Cardiac fibroblast (primary cell): ENCODE data around the gene NOP14.
A peak's percentile ranks its signal among the peaks of the same experiment; 100 is the strongest.

ENCODE experiments used
- DNase-seq, 2 donors: peaks; one replicate each; pipeline versions ENCODE4 v3.0.0 to v3.0.0-alpha.2; 2010; ENCODE audit warnings: low read depth in 2 of 2
- H3K4me3 ChIP-seq, 2 donors: replicated peaks in 1 of 2; 1 replicate in 1 of 2; 2 replicates in 1 of 2; pipeline ENCODE4 v1.5.1; 2011; ENCODE audit warnings: low read depth in 2 of 2, low read length in 2 of 2, mild to moderate bottlenecking in 2 of 2, moderate library complexity in 1 of 2
- TF ChIP-seq, protein P1 (sequence below): IDR thresholded peaks from one replicate; pipeline ENCODE4 v1.5.1; 2011; ENCODE audit warnings: low read depth, mild to moderate bottlenecking, low read length, inconsistent platforms

The NOP14 gene

DNA sequence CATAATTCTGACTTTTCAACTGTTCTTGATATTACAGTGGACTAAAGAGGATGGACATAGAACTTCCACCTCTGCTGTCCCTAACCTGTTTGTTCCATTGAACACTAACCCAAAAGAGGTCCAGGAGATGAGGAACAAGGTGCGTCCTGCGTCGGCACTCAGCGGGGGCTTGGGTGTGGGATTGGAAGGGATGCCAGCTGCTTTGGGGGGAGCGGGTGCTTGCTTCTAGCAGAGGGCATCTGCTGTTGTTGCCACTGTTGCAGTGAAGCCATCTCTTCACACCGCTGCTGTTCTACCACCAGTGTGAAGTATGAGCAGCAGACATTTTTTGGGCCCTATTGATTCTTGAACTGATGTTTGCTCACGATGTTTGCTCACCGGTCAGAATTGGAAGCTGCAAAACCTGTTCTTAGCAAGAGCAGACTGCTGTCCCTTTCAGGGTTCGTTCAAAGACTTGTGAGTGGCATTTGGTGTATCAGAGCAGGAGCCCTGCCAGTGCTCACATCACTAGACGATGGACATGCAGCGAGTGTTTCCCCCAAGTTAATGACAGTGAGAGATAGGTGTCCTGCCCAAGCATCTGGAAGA is 55.4 kb downstream of the NOP14 start:
- H3K4me3 ChIP-seq: no peak overlapping the region
- DNase-seq: no peak
- TF ChIP-seq, protein P1, sequence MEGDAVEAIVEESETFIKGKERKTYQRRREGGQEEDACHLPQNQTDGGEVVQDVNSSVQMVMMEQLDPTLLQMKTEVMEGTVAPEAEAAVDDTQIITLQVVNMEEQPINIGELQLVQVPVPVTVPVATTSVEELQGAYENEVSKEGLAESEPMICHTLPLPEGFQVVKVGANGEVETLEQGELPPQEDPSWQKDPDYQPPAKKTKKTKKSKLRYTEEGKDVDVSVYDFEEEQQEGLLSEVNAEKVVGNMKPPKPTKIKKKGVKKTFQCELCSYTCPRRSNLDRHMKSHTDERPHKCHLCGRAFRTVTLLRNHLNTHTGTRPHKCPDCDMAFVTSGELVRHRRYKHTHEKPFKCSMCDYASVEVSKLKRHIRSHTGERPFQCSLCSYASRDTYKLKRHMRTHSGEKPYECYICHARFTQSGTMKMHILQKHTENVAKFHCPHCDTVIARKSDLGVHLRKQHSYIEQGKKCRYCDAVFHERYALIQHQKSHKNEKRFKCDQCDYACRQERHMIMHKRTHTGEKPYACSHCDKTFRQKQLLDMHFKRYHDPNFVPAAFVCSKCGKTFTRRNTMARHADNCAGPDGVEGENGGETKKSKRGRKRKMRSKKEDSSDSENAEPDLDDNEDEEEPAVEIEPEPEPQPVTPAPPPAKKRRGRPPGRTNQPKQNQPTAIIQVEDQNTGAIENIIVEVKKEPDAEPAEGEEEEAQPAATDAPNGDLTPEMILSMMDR: no peak

DNA sequence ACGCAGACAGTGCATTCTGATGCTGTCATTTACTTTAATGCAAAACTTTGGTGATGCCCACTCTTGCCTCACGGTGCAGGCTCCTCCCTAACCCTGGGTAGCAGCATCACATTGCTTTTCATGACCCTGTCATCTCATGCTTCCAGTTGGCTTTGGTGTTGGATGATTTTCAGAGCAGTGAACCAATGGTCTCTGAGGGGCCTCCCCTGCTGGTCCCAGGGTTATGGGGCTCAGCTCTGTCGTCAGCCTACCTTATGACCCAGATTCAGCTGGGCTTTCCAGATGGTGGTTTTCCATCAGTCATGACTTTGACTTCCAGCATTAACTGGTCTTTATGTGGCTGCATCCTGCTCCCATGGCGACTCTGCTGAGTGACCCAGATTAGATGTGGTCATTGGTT is 56.0 kb downstream of the NOP14 start:
- no peak for DNase-seq
- TF ChIP-seq, protein P1: no peak
- no peak overlapping the region for H3K4me3 ChIP-seq

DNA sequence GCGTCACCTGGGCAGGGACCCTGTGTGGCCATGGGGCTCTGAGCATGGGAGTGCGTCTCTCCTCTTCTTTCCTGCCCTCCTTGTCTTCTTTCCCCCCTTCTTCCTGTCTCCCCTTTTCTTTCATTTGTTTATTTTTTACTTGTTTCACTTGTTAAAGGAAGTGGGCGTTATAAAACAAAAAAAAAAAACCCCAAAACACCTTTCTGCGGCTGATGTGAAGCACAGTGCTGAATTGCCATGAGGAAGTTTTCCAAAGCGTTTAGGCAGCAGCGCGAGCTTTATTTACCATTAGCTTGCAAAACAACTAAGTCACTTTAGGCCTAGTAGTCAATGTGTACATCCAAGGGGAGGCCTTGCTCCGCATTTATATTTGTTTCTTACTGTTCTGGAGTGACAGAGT is 57.0 kb downstream of the NOP14 start:
- no peak overlapping the region for H3K4me3 ChIP-seq
- TF ChIP-seq, protein P1: no peak
- DNase-seq: no peak

DNA sequence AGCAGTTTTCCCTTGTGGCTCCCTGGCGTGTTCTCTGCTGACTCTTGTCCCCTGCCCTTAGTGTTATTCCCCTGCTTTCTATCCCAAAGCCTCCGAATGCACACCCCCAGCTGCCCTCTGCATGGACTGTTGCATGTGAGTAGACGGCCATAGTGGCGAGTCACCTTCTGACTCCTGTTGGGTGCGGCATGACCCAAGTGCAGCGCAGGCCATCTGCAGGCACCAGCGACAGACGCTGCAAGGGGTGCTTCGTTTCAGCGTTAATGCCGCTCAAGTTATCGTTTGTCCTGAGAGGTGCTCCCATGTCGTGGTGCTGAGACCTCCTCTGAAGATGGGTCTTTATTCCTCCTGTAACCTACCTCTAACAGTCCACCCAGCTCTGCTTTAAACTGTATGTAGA is 57.7 kb downstream of the NOP14 start:
- TF ChIP-seq, protein P1: no peak
- no peak overlapping the region for H3K4me3 ChIP-seq

DNA sequence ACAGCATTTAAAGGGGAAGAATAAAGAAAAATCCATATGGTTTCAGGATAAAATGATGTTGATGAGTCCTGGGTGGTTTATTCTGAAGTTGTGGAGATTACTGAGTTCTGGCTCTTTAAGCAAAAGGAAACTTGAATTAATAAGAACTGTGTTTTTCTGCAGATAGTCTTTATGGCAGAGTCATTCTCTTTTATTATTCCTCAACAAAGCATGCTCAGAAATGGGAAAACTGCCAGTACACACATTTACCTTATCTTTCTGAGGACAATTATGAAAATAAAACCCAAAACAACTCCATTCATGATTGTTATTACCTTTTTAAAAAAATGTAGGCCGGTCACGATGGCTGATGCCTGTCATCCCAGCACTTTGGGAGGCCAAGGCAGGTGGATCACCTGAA is 61.1 kb downstream of the NOP14 start:
- TF ChIP-seq, protein P1: no peak

More for the DNA sequence above, 57.7 kb downstream of the NOP14 start:
- DNase-seq: no peak

DNA sequence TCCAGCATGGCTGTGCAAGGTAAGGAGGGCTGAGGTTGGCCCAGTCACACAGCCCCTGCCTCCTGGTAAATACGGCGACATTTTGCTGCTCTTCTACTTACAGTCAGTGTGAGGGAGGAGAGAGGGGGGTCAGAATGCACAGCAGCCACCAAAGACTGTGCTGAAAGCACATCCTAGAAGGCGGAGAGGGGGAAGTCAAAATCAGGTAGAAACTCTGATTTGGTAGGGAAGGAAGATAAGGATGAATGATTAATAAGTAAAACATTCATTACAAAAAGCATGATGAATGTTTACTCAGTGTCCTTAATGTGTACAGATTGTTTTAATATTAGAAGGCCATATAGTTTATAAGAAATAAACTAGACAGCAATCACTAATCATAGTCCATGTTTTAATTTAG is 62.0 kb downstream of the NOP14 start:
- TF ChIP-seq, protein P1: no peak
- no peak overlapping the region for H3K4me3 ChIP-seq
- DNase-seq: no peak

More for the DNA sequence above, 61.1 kb downstream of the NOP14 start:
- peak; percentile 19 to 65 for DNase-seq
- no peak overlapping the region for H3K4me3 ChIP-seq

DNA sequence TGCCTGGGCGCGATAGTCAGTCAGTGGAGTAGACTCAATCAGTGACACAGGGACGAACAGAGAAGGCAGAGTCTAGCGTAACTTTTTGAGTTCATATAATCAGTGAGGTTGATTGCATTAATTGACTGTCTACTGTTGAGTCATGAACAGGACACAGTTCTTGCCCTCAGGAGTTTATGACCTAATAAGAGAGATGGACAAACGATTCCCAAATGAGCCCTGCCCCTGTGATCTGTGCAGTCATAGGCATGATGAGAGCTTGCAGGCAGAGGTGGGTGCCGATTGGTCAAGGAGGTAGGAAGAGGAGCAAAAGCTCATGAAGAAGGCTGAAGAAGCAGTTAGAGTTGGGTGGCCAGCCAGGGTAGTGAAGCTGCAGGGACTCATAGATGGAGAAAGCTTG is 62.5 kb downstream of the NOP14 start:
- TF ChIP-seq, protein P1: no peak
- H3K4me3 ChIP-seq: no peak overlapping the region
- DNase-seq: no peak
